ENCODE results near the gene CNTN4. TPM values are rescaled to one million over a fixed set of nuclear protein-coding genes. Genes with fewer than 3 reads are reported as not detected.
A peak's percentile ranks its signal among the peaks of the same experiment; 100 is the strongest.

Gene CNTN4
- total and polyA plus RNA-seq, 2 of the 8 experiments (the other 6 are each of a cell fraction or from before 2014, with no cell fraction given) = 0.41 to 2.2 TPM

- H4K8ac ChIP-seq (ENCODE audit: extremely low read depth, insufficient read depth, low read length) = no peak overlapping the region
- no peak overlapping the region for H4K91ac ChIP-seq (replicated peaks; ENCODE audit: insufficient read length, low read length)
- H3K9ac ChIP-seq (replicated peaks in 1 of 4; ENCODE audit: extremely low read depth in 1 of 4, low read depth in 3 of 4, low read length in 3 of 4) = no peak overlapping the region; a peak in 1 of 7 replicates
- H3K9me3 ChIP-seq (ENCODE audit: insufficient read depth in 2 of 2, low read depth in 1 of 2, low read length in 1 of 2) = 0 out of 4 replicates have a peak, but pooled peaks cover 0 to under 1% of the 10 kb centered on the region in 2 experiments
- no peaks in the 10 kb centered on the region for H3K36me3 ChIP-seq (ENCODE audit: control insufficient read depth in 2 of 4, insufficient read depth in 4 of 4, low read length in 3 of 4)
- FAIRE-seq (no peak), DNase-seq (ENCODE audit: low read depth in 1 of 2, low spot score in 2 of 2) (peak in 1 of 2 experiments; percentile 56)
- no peak overlapping the region for H2BK5ac ChIP-seq (ENCODE audit: low read depth, low read length)
- H3K4me3 ChIP-seq (ENCODE audit: extremely low read depth in 1 of 4, insufficient read depth in 2 of 4, low read depth in 3 of 4, low read length in 4 of 4) = peak overlapping the region; percentile 54 to 67 (median 61)
- H3K18ac ChIP-seq (ENCODE audit: extremely low read depth, low read length) = no peak overlapping the region
- peaks cover 16% of the 10 kb centered on the region; the same call in 1 of the 2 replicates for H3K23me2 ChIP-seq (ENCODE audit: low read depth, low read length)
- H3K4ac ChIP-seq (replicated peaks; ENCODE audit: insufficient read length, low read depth, low read length) = no peak overlapping the region
- H3K4me1 ChIP-seq (replicated peaks in 1 of 4; ENCODE audit: control insufficient read depth in 3 of 4, insufficient read depth in 4 of 4, low read length in 3 of 4) = peaks cover 0 to 10% (median 0%) of the 10 kb centered on the region in 4 experiments; a peak in 2 of 7 replicates
- no peak overlapping the region for H3K14ac ChIP-seq (ENCODE audit: insufficient read length)
- 0 out of 2 replicates have a peak overlapping the region, but pooled peaks have one; percentile 56 for H2AFZ ChIP-seq (ENCODE audit: low read length)
- H3K27ac ChIP-seq (ENCODE audit: low read depth, low read length) = no peak overlapping the region
- POLR2A ChIA-PET (ENCODE audit: partially characterized antibody) = no interaction called here
- no peak overlapping the region for H2BK15ac ChIP-seq (ENCODE audit: low read length)
- H2BK120ac ChIP-seq (replicated peaks; ENCODE audit: low read depth, low read length) = no peak overlapping the region
- no peak overlapping the region for H3K23ac ChIP-seq (ENCODE audit: insufficient read length)
- H3K4me2 ChIP-seq (ENCODE audit: insufficient read depth in 1 of 2, low read depth in 2 of 2, low read length in 2 of 2) = peak overlapping the region; percentile 73 to 95
- no peaks in the 10 kb centered on the region for H3K79me2 ChIP-seq (ENCODE audit: control insufficient read depth in 1 of 2, insufficient read depth in 2 of 2, low read length in 2 of 2)
- H4K20me1 ChIP-seq (replicated peaks in 1 of 2; ENCODE audit: control insufficient read depth in 1 of 2, insufficient read depth in 2 of 2, low read length in 2 of 2) = peaks cover 1 to 2% of the 10 kb centered on the region in 2 experiments
- no peak overlapping the region for H2AK5ac ChIP-seq (ENCODE audit: low read depth, low read length)
- H2BK20ac ChIP-seq (ENCODE audit: low read length) = no peak overlapping the region
- H4K5ac ChIP-seq (ENCODE audit: insufficient read length, low read depth, low read length) = no peak overlapping the region
- H3K79me1 ChIP-seq (ENCODE audit: low read depth, low read length) = no peaks in the 10 kb centered on the region
- peaks cover 10 to 47% (median 39%) of the 10 kb centered on the region in 4 experiments for H3K27me3 ChIP-seq (replicated peaks in 1 of 4; ENCODE audit: control insufficient read depth in 3 of 4, extremely low read depth in 1 of 4, insufficient read depth in 3 of 4, low read length in 3 of 4)
- WGBS, 2 experiments (ENCODE audit: extremely low coverage in 1 of 2, insufficient coverage in 1 of 2, insufficient read length in 1 of 2, insufficient replicate concordance in 2 of 2, low coverage in 1 of 2, low lambda C conversion rate in 2 of 2, missing lambda C conversion rate in 1 of 2) = 5% methylated on average over 26 of the region's 26 CpGs; no CpG with 5 or more reads in 1 of the 2 experiments
- no peak overlapping the region for H3K56ac ChIP-seq (replicated peaks; ENCODE audit: insufficient read length, low read depth, low read length)
- no peak overlapping the region for H2BK12ac ChIP-seq (ENCODE audit: low read depth, low read length)
- CTCF ChIA-PET (ENCODE audit: partially characterized antibody) = interaction anchor here (1.2 kb wide), 1 partner anchor 50 kb away, joined by 4 read pairs; no protein-coding TSS in a partner anchor
- TF ChIP-seq ZNF274 (IDR thresholded peaks at IDR 0.05; ENCODE audit: borderline replicate concordance, extremely low read depth, low read length) = no peak
- TF ChIP-seq GABPA (IDR thresholded peaks at IDR 0.05; ENCODE audit: borderline replicate concordance, insufficient read depth, low read length) = no peak
- TF ChIP-seq ATF2 (IDR thresholded peaks at IDR 0.05; ENCODE audit: low read length) = no peak
- TF ChIP-seq, protein P1, sequence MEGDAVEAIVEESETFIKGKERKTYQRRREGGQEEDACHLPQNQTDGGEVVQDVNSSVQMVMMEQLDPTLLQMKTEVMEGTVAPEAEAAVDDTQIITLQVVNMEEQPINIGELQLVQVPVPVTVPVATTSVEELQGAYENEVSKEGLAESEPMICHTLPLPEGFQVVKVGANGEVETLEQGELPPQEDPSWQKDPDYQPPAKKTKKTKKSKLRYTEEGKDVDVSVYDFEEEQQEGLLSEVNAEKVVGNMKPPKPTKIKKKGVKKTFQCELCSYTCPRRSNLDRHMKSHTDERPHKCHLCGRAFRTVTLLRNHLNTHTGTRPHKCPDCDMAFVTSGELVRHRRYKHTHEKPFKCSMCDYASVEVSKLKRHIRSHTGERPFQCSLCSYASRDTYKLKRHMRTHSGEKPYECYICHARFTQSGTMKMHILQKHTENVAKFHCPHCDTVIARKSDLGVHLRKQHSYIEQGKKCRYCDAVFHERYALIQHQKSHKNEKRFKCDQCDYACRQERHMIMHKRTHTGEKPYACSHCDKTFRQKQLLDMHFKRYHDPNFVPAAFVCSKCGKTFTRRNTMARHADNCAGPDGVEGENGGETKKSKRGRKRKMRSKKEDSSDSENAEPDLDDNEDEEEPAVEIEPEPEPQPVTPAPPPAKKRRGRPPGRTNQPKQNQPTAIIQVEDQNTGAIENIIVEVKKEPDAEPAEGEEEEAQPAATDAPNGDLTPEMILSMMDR (IDR thresholded peaks at IDR 0.05; ENCODE audit: control extremely low read depth in 1 of 3, insufficient read depth in 1 of 3, low read depth in 1 of 3, low read length in 3 of 3) = no peak
- TF ChIP-seq SP1 (IDR thresholded peaks at IDR 0.05; ENCODE audit: low read depth, low read length) = no peak
- TF ChIP-seq CHD2 (IDR thresholded peaks at IDR 0.05; ENCODE audit: low read length) = no peak
- TF ChIP-seq SP2 (IDR thresholded peaks at IDR 0.05; ENCODE audit: low read length) = no peak
- peak; percentile 95 for TF ChIP-seq E2F6 (IDR thresholded peaks at IDR 0.05)
Observed at GRCh38 chr3:2099779-2100191, 1.1 kb downstream of the CNTN4 start.
